Measurements from ENCODE around the gene SPATA18.

DNA sequence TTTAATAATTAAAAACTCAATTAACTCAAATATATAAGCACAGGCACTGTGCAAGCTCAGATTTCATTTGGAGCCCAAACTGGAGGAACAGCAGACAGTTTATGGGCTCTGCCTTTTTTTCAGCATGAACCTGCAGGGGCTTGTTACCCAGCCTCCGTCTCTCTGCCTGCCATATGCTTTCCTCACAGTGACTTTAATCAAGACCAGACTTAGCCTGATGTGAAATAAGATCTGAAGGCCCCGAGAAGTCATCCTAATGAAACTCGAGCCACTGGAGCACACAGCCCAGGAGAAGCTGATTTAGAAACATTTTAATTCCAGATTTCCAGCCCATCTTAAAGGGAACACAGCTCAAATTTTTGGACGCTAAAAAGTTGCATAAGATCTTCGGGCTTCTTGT, 55.6 kb downstream of the SPATA18 start:
- no peak for TF ChIP-seq ZNF274 (IDR thresholded peaks at IDR 0.05; ENCODE audit: borderline replicate concordance, extremely low read depth, low read length)
- TF ChIP-seq RAD21 (IDR thresholded peaks at IDR 0.05 in 1 of 2, conservative IDR thresholded peaks at IDR 0.05 in 1 of 2; ENCODE audit: low read depth in 2 of 2, low read length in 2 of 2): no peak
- no peak for TF ChIP-seq TAF1 (IDR thresholded peaks at IDR 0.05; ENCODE audit: low read depth, low read length)
- TF ChIP-seq RBBP5 (IDR thresholded peaks at IDR 0.05; ENCODE audit: borderline replicate concordance, low read depth, low read length): no peak
- TF ChIP-seq MAFK (IDR thresholded peaks at IDR 0.05; ENCODE audit: low read depth, low read length): no peak
- TF ChIP-seq, protein P1, sequence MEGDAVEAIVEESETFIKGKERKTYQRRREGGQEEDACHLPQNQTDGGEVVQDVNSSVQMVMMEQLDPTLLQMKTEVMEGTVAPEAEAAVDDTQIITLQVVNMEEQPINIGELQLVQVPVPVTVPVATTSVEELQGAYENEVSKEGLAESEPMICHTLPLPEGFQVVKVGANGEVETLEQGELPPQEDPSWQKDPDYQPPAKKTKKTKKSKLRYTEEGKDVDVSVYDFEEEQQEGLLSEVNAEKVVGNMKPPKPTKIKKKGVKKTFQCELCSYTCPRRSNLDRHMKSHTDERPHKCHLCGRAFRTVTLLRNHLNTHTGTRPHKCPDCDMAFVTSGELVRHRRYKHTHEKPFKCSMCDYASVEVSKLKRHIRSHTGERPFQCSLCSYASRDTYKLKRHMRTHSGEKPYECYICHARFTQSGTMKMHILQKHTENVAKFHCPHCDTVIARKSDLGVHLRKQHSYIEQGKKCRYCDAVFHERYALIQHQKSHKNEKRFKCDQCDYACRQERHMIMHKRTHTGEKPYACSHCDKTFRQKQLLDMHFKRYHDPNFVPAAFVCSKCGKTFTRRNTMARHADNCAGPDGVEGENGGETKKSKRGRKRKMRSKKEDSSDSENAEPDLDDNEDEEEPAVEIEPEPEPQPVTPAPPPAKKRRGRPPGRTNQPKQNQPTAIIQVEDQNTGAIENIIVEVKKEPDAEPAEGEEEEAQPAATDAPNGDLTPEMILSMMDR (IDR thresholded peaks at IDR 0.05; ENCODE audit: control extremely low read depth in 1 of 3, insufficient read depth in 1 of 3, low read depth in 1 of 3, low read length in 3 of 3): no peak
- TF ChIP-seq JUND (IDR thresholded peaks at IDR 0.05; ENCODE audit: low read length): no peak
- TF ChIP-seq EGR1 (IDR thresholded peaks at IDR 0.05; ENCODE audit: borderline replicate concordance, low read depth, low read length): no peak
- TF ChIP-seq POLR2A (IDR thresholded peaks at IDR 0.05; ENCODE audit: control extremely low read depth in 1 of 2, low read depth in 2 of 2, low read length in 2 of 2): no peak
- TF ChIP-seq KDM1A (IDR thresholded peaks at IDR 0.05; ENCODE audit: borderline replicate concordance, low read length): no peak
- TF ChIP-seq EP300 (IDR thresholded peaks at IDR 0.05; ENCODE audit: borderline replicate concordance in 1 of 2, low read depth in 2 of 2, low read length in 2 of 2): no peak
- TF ChIP-seq YY1 (IDR thresholded peaks at IDR 0.05; ENCODE audit: low read depth, low read length): no peak

Data from H1 (cell line).